HCT116 (cell line): ENCODE measurements around the gene CCDC183. TPM values are rescaled to one million over a fixed set of nuclear protein-coding genes. Genes with fewer than 3 reads are reported as not detected.

ENCODE experiments used
- ATAC-seq: fragments of 200-7000 bp; cut with Tn5 transposase; 2 replicates; pipeline ENCODE4 v1.9.1; 2020; ENCODE audit warnings: mild to moderate bottlenecking, moderate library complexity
- BruUV-seq: library from RNA; stranded (reverse); fragments of 400-500 nt; replicated peaks from 2 replicates; lab custom pipeline; 2021; lab: Mats Ljungman, UMichigan
- CTCF ChIA-PET: fragments of 300-600 bp; sonication (Branson Sonifier 250); formaldehyde crosslinking; loops from one replicate; lab custom pipeline; 2021; ENCODE audit warnings: antibody characterized with exemption; lab: Charles Lee
- POLR2A ChIA-PET: fragments of 300-600, 350-600 bp; sonication (Branson Sonifier 250); formaldehyde crosslinking; loops from one replicate; lab custom pipeline; 2021; ENCODE audit warnings: antibody characterized with exemption; lab: Charles Lee
- RAD21 ChIA-PET, 2 experiments: fragments of 300-600 bp; sonication (Branson Sonifier 250); formaldehyde crosslinking; loops; one replicate each; lab custom pipeline; 2023; ENCODE audit warnings: low total read pairs in 2 of 2; ENCODE audit not compliant: uncharacterized antibody in 2 of 2, unreplicated experiment in 2 of 2, low non-redundant PET in 1 of 2; lab: Charles Lee
- DNase-seq: peaks from one replicate; pipeline ENCODE4 v3.0.0-alpha.2; 2010; ENCODE audit warnings: low read depth, low spot score
- H2AFZ ChIP-seq: fragments of 200-600 bp; shearing (Covaris generic), sonication (generic); 2 replicates; pipeline ENCODE4 v1.6.1; 2017; ENCODE audit warnings: low read depth, mixed run types, mixed read lengths, antibody characterized with exemption, low read length; ENCODE audit not compliant: poor library complexity, severe bottlenecking
- H3K27ac ChIP-seq: 2 replicates; pipeline ENCODE4 v1.5.1; 2012; ENCODE audit warnings: low read depth, low read length
- H3K27me3 ChIP-seq: fragments of 200-600 bp; sonication (generic); 2 replicates; pipeline ENCODE4 v1.6.1; 2016; ENCODE audit warnings: mixed run types, low read length, mixed read lengths; ENCODE audit not compliant: insufficient read depth
- H3K36me3 ChIP-seq, 2 experiments: fragments of 200-500 bp in 1 of 2; fragments of 200-600 bp in 1 of 2; sonication (Bioruptor generic) in 1 of 2; sonication (generic) in 1 of 2; 2 replicates each; pipeline versions ENCODE4 v1.5.1 to v1.6.1; 2014 to 2016; ENCODE audit warnings: low read length in 2 of 2, inconsistent platforms in 1 of 2, mixed read lengths in 1 of 2, mixed run types in 1 of 2; ENCODE audit not compliant: insufficient read depth in 2 of 2, control insufficient read depth in 1 of 2
- H3K4me1 ChIP-seq, 2 experiments: fragments of 200-600 bp in 1 of 2; sonication (generic) in 1 of 2; 2 replicates each; pipeline versions ENCODE4 v1.5.1 to v1.6.1; 2012 to 2017; ENCODE audit warnings: low read length in 2 of 2, inconsistent platforms in 1 of 2, mild to moderate bottlenecking in 1 of 2, mixed read lengths in 1 of 2, mixed run types in 1 of 2, moderate library complexity in 1 of 2; ENCODE audit not compliant: insufficient read depth in 2 of 2, control insufficient read depth in 1 of 2
- H3K4me2 ChIP-seq: fragments of 200-600 bp; sonication (generic); 2 replicates; pipeline ENCODE4 v1.6.1; 2017; ENCODE audit warnings: mixed run types, low read length, mixed read lengths
- H3K4me3 ChIP-seq, 2 experiments: fragments of 200-600 bp in 1 of 2; sonication (generic) in 1 of 2; replicated peaks in 1 of 2; 2 replicates each; pipeline ENCODE4 v1.5.1; 2011 to 2016; ENCODE audit warnings: low read length in 2 of 2, control low read depth in 1 of 2, low read depth in 1 of 2, mild to moderate bottlenecking in 1 of 2, mixed read lengths in 1 of 2, mixed run types in 1 of 2
- H3K79me2 ChIP-seq: fragments of 200-600 bp; sonication (generic); 2 replicates; pipeline ENCODE4 v1.6.1; 2017; ENCODE audit warnings: mild to moderate bottlenecking, mixed run types, low read length, moderate library complexity, mixed read lengths; ENCODE audit not compliant: insufficient read depth
- H3K9ac ChIP-seq: fragments of 200-600 bp; sonication (generic); 2 replicates; pipeline ENCODE4 v1.6.1; 2016; ENCODE audit warnings: low read length, mixed read lengths
- H3K9me2 ChIP-seq: fragments of 200-600 bp; sonication (generic), shearing (Covaris generic); 2 replicates; pipeline ENCODE4 v1.6.1; 2017; ENCODE audit warnings: mixed run types, mild to moderate bottlenecking, moderate library complexity; ENCODE audit not compliant: insufficient read depth
- H3K9me3 ChIP-seq, 2 experiments: fragments of 200-500 bp in 1 of 2; fragments of 200-600 bp in 1 of 2; sonication (Bioruptor generic) in 1 of 2; sonication (generic) in 1 of 2; 2 replicates each; pipeline ENCODE4 v1.6.1; 2014 to 2017; ENCODE audit warnings: low read length in 2 of 2, mixed read lengths in 2 of 2, inconsistent platforms in 1 of 2, low read depth in 1 of 2, mild to moderate bottlenecking in 1 of 2, mixed run types in 1 of 2, moderate library complexity in 1 of 2; ENCODE audit not compliant: control insufficient read depth in 1 of 2, insufficient read depth in 1 of 2
- H4K20me1 ChIP-seq: fragments of 200-600 bp; sonication (generic), shearing (Covaris generic); 2 replicates; pipeline ENCODE4 v1.6.1; 2017; ENCODE audit warnings: mixed run types, mild to moderate bottlenecking, moderate library complexity; ENCODE audit not compliant: insufficient read depth
- ATF3 ChIP-seq: IDR thresholded peaks from 2 replicates; pipeline ENCODE4 v1.6.1; 2012
- CBX3 ChIP-seq: IDR thresholded peaks from 2 replicates; pipeline ENCODE4 v1.6.1; 2012; ENCODE audit warnings: low read depth
- CEBPB ChIP-seq: IDR thresholded peaks from 2 replicates; pipeline ENCODE4 v1.6.1; 2012; ENCODE audit warnings: low read depth
- CTCF ChIP-seq, 3 experiments: fragments of 200-600 bp in 1 of 3; sonication (generic) in 1 of 3; IDR thresholded peaks in 2 of 3; conservative IDR thresholded peaks in 1 of 3; 2 replicates each; pipeline ENCODE4 v1.5.1; 2012 to 2017; ENCODE audit warnings: low read depth in 2 of 3, low read length in 2 of 3, antibody characterized with exemption in 1 of 3, borderline replicate concordance in 1 of 3, control low read depth in 1 of 3, mild to moderate bottlenecking in 1 of 3, mixed read lengths in 1 of 3, mixed run types in 1 of 3, moderate library complexity in 1 of 3; ENCODE audit not compliant: insufficient read depth in 1 of 3
- EGR1 ChIP-seq: IDR thresholded peaks from 2 replicates; pipeline ENCODE4 v1.6.1; 2012; ENCODE audit warnings: low read depth
- ELF1 ChIP-seq: IDR thresholded peaks from 2 replicates; pipeline ENCODE4 v1.6.1; 2012; ENCODE audit warnings: low read depth, borderline replicate concordance
- EZH2 ChIP-seq: fragments of 200-600 bp; sonication (generic); IDR thresholded peaks from 2 replicates; pipeline ENCODE4 v1.6.1; 2017; ENCODE audit warnings: antibody characterized with exemption, mixed run types
- EZH2phosphoT487 ChIP-seq: fragments of 200-600 bp; IDR thresholded peaks from 2 replicates; pipeline ENCODE4 v1.6.1; 2018; ENCODE audit warnings: antibody characterized with exemption, borderline replicate concordance
- FOSL1 ChIP-seq: IDR thresholded peaks from 2 replicates; pipeline ENCODE4 v1.6.1; 2012; ENCODE audit warnings: low read depth
- JUND ChIP-seq: IDR thresholded peaks from 2 replicates; pipeline ENCODE4 v1.6.1; 2012
- MAX ChIP-seq: IDR thresholded peaks from 2 replicates; pipeline ENCODE4 v1.6.1; 2012
- POLR2A ChIP-seq: IDR thresholded peaks from 2 replicates; pipeline ENCODE4 v1.7.0; 2011; ENCODE audit warnings: borderline replicate concordance; ENCODE audit not compliant: insufficient read depth, insufficient read length; ENCODE audit errors: extremely low read depth
- POLR2AphosphoS5 ChIP-seq: IDR thresholded peaks from 2 replicates; pipeline ENCODE4 v1.6.1; 2011; ENCODE audit warnings: mild to moderate bottlenecking, low read depth, low read length, moderate library complexity
- RAD21 ChIP-seq: IDR thresholded peaks from 2 replicates; pipeline ENCODE4 v1.6.1; 2012; ENCODE audit warnings: low read depth, mild to moderate bottlenecking
- REST ChIP-seq: IDR thresholded peaks from 2 replicates; pipeline ENCODE4 v1.6.1; 2012; ENCODE audit warnings: low read depth
- SIN3A ChIP-seq: IDR thresholded peaks from 2 replicates; pipeline ENCODE4 v1.6.1; 2012; ENCODE audit warnings: low read depth
- SP1 ChIP-seq: IDR thresholded peaks from 2 replicates; pipeline ENCODE4 v1.6.1; 2012; ENCODE audit warnings: low read depth
- TCF7L2 ChIP-seq: IDR thresholded peaks from 2 replicates; pipeline ENCODE4 v1.7.0; 2011; ENCODE audit warnings: borderline replicate concordance, inconsistent platforms; ENCODE audit not compliant: insufficient read depth, insufficient read length; ENCODE audit errors: extremely low read depth
- ZNF274 ChIP-seq: fragments of 200-500 bp; sonication (Bioruptor generic); IDR thresholded peaks from 2 replicates; pipeline ENCODE4 v1.6.1; 2014; ENCODE audit warnings: mild to moderate bottlenecking, low read depth, low read length, inconsistent platforms
- intact Hi-C: fragments of 100-400 bp; cut with micrococcal nuclease; formaldehyde crosslinking; loops from 2 replicates; pipeline ENCODE4 v1.10.0; 2022
- total RNA-seq: library from RNA; stranded (reverse); gene quantifications from one replicate; pipeline ENCODE4 v1.2.1, GENCODE V29; 2021; ENCODE audit not compliant: unreplicated experiment

CCDC183 gene
- total RNA-seq, 1 experiment from 2014 or later: 2.8 TPM

- Histone ChIP-seq H3K9ac (no peak overlapping the region), H3K4me2 (no peak overlapping the region), H3K9me3 (peaks cover 4 to 22% of the 10 kb centered on the region in 2 experiments; a peak in 3 of 4 replicates), H3K4me3 (no peak overlapping the region), H3K27ac (no peak overlapping the region), H3K4me1 (no peaks in the 10 kb centered on the region), H4K20me1 (no peaks in the 10 kb centered on the region), H3K27me3 (no peaks in the 10 kb centered on the region), H3K36me3 (no peaks in the 10 kb centered on the region), H2AFZ (no peak overlapping the region), H3K9me2 (no peaks in the 10 kb centered on the region), H3K79me2 (no peaks in the 10 kb centered on the region)
- ChIA-PET RAD21 (no interaction called here), CTCF (interaction anchor here (1.4 kb wide), 1 partner anchor 61 kb away, joined by 4 read pairs; no protein-coding TSS in a partner anchor), POLR2A (no interaction called here)
- no peak for TF ChIP-seq ZNF274
- no peak for TF ChIP-seq JUND
- no peak for TF ChIP-seq CBX3
- no peak for TF ChIP-seq ATF3
- no peak for TF ChIP-seq SIN3A
- no peak for TF ChIP-seq CEBPB
- TF ChIP-seq EZH2: no peak
- no peak for TF ChIP-seq POLR2A
- no peak for TF ChIP-seq CTCF (IDR thresholded peaks at IDR 0.05 in 2 of 3, conservative IDR thresholded peaks at IDR 0.05 in 1 of 3; ENCODE audit: borderline replicate concordance in 1 of 3, insufficient read depth in 1 of 3, low read depth in 2 of 3, low read length in 2 of 3)
- no peak for TF ChIP-seq EGR1
- no peak for TF ChIP-seq TCF7L2
- no peak for TF ChIP-seq ELF1
- no peak for TF ChIP-seq RAD21
- TF ChIP-seq MAX: no peak
- no peak for TF ChIP-seq FOSL1
- TF ChIP-seq POLR2AphosphoS5: no peak
- no peak for TF ChIP-seq EZH2phosphoT487
- no peak for TF ChIP-seq SP1
- no peak for TF ChIP-seq REST
- no TSS peak for BruUV-seq
- no peak for ATAC-seq
- DNase-seq: no peak
- intact Hi-C loops: no loop called here
Measured at GRCh38 chr9:136754059-136754572, 42.0 kb upstream of the CCDC183 start.
